ENCODE data around the gene FAR2.

Gene FAR2

GRCh38 chr12:29148911-29149690 lies at the start of gene FAR2:
FAR2 (plus strand) TSS chr12:29149278; CDS start chr12:29270450, 121,172 bp downstream.
- H3K4me3 ChIP-seq (ENCODE audit: low read depth, low read length): peak within 1 kb of the TSS; percentile 84
- no peak for DNase-seq (ENCODE audit: low read depth, low spot score)
- no peak for TF ChIP-seq CTCF (IDR thresholded peaks at IDR 0.05; ENCODE audit: insufficient read depth, low read length, missing control alignments)
- ChIA-PET CTCF (interaction anchor here (1.2 kb wide), 1 partner anchor 17 kb away, joined by 3 read pairs; no protein-coding TSS in a partner anchor), POLR2A (no interaction called here)

GRCh38 chr12:29102741-29103140 lies 46.3 kb upstream of the FAR2 start:
- ChIA-PET CTCF (interaction anchor here (1.6 kb wide), 1 partner anchor 10 kb away, joined by 4 read pairs; no protein-coding TSS in a partner anchor), POLR2A (no interaction called here)
- DNase-seq (ENCODE audit: low read depth, low spot score): no peak
- H3K4me3 ChIP-seq (ENCODE audit: low read depth, low read length): no peak overlapping the region
- TF ChIP-seq CTCF (IDR thresholded peaks at IDR 0.05; ENCODE audit: insufficient read depth, low read length, missing control alignments): no peak

- H3K4me3 ChIP-seq (ENCODE audit: low read depth, low read length): no peak overlapping the region
- ChIA-PET POLR2A (no interaction called here), CTCF (no interaction called here)
- TF ChIP-seq CTCF (IDR thresholded peaks at IDR 0.05; ENCODE audit: insufficient read depth, low read length, missing control alignments): no peak
- no peak for DNase-seq (ENCODE audit: low read depth, low spot score)
These were observed 45.5 kb upstream of the FAR2 start for GRCh38 chr12:29103539-29103974.

- no peak for TF ChIP-seq CTCF (IDR thresholded peaks at IDR 0.05; ENCODE audit: insufficient read depth, low read length, missing control alignments)
- no peak overlapping the region for H3K4me3 ChIP-seq (ENCODE audit: low read depth, low read length)
- DNase-seq (ENCODE audit: low read depth, low spot score): no peak
- POLR2A ChIA-PET: no interaction called here
- CTCF ChIA-PET: no interaction called here
These were observed 44.6 kb upstream of the FAR2 start for GRCh38 chr12:29104516-29104915.

- TF ChIP-seq CTCF (IDR thresholded peaks at IDR 0.05; ENCODE audit: insufficient read depth, low read length, missing control alignments): no peak
- no peak overlapping the region for H3K4me3 ChIP-seq (ENCODE audit: low read depth, low read length)
- CTCF ChIA-PET: interaction anchor here (1.4 kb wide), 1 partner anchor 38 kb away, joined by 5 read pairs; no protein-coding TSS in a partner anchor
- no peak for DNase-seq (ENCODE audit: low read depth, low spot score)
- POLR2A ChIA-PET: no interaction called here
These were observed 38.3 kb upstream of the FAR2 start for GRCh38 chr12:29110506-29111442.

GRCh38 chr12:29113101-29113500 lies 36.0 kb upstream of the FAR2 start:
- CTCF ChIA-PET: interaction anchor here (1.5 kb wide), 1 partner anchor 11 kb away, joined by 4 read pairs; no protein-coding TSS in a partner anchor
- H3K4me3 ChIP-seq (ENCODE audit: low read depth, low read length): no peak overlapping the region
- DNase-seq (ENCODE audit: low read depth, low spot score): peak; percentile 34
- POLR2A ChIA-PET: no interaction called here
- no peak for TF ChIP-seq CTCF (IDR thresholded peaks at IDR 0.05; ENCODE audit: insufficient read depth, low read length, missing control alignments)
